HG03520 (cell line): ENCODE measurements around the gene ZNF691.
"Not testable (repeated sequence)": the region's sequence is repeated elsewhere in the genome, so short reads cannot be mapped to it uniquely, and the experiment has no call there.

Experiments used
- ATAC-seq: cut with Tn5 transposase; IDR thresholded peaks from one replicate; pipeline ENCODE4 v1.9.1; 2021; ENCODE audit warnings: mild to moderate bottlenecking, moderate library complexity; ENCODE audit not compliant: unreplicated experiment

Gene ZNF691

GRCh38 chr1:42856554-42856953, 10.1 kb downstream of the ZNF691 start:
- not testable (repeated sequence) for ATAC-seq

- not testable (repeated sequence) for ATAC-seq
Measured at GRCh38 chr1:42859366-42859765, 13.0 kb downstream of the ZNF691 start.

- ATAC-seq: no peak
Measured at GRCh38 chr1:42860339-42861013, 14.1 kb downstream of the ZNF691 start.

GRCh38 chr1:42861014-42861399, 14.6 kb downstream of the ZNF691 start:
- no peak for ATAC-seq

- no peak for ATAC-seq
Measured at GRCh38 chr1:42866549-42866948, 20.1 kb downstream of the ZNF691 start.

- ATAC-seq: not testable (repeated sequence)
Measured at GRCh38 chr1:42868466-42868865, 22.1 kb downstream of the ZNF691 start.

- ATAC-seq: not testable (repeated sequence)
Measured at GRCh38 chr1:42869254-42869653, 22.8 kb downstream of the ZNF691 start.

- ATAC-seq: not testable (repeated sequence)
Measured at GRCh38 chr1:42869751-42870150, 23.3 kb downstream of the ZNF691 start.

GRCh38 chr1:42873108-42873507, 26.7 kb downstream of the ZNF691 start:
- ATAC-seq: not testable (repeated sequence)

- ATAC-seq: no peak
Measured at GRCh38 chr1:42873670-42874069, 27.3 kb downstream of the ZNF691 start.

- no peak for ATAC-seq
Measured at GRCh38 chr1:42876009-42876408, 29.6 kb downstream of the ZNF691 start.

GRCh38 chr1:42877380-42877779, 31.0 kb downstream of the ZNF691 start:
- ATAC-seq: no peak

- no peak for ATAC-seq
Measured at GRCh38 chr1:42880384-42880783, 34.0 kb downstream of the ZNF691 start.

- no peak for ATAC-seq
Measured at GRCh38 chr1:42886046-42886739, 39.8 kb downstream of the ZNF691 start.

- ATAC-seq: no peak
Measured at GRCh38 chr1:42886800-42887199, 40.4 kb downstream of the ZNF691 start.

- ATAC-seq: no peak
Measured at GRCh38 chr1:42887366-42887765, 41.0 kb downstream of the ZNF691 start.

GRCh38 chr1:42888013-42888633, 41.7 kb downstream of the ZNF691 start:
- ATAC-seq: no peak

GRCh38 chr1:42889264-42889663, 42.9 kb downstream of the ZNF691 start:
- ATAC-seq: no peak

GRCh38 chr1:42891465-42892138, 45.2 kb downstream of the ZNF691 start:
- no peak for ATAC-seq

- ATAC-seq: not testable (repeated sequence)
Measured at GRCh38 chr1:42899960-42900359, 53.5 kb downstream of the ZNF691 start.
